ENCODE measurements around the gene RALBP1.
"Not testable (repeated sequence)": the region's sequence is repeated elsewhere in the genome, so short reads cannot be mapped to it uniquely, and the experiment has no call there.

- not testable (repeated sequence) for TF ChIP-seq CTCF (IDR thresholded peaks at IDR 0.05; ENCODE audit: low read length); EZH2 (optimal IDR thresholded peaks at IDR 0.05; ENCODE audit: low read depth, low read length); EZH2phosphoT487 (IDR thresholded peaks at IDR 0.05; ENCODE audit: low read length)
These were observed 9.5 kb downstream of the RALBP1 start for GRCh38 chr18:9484856-9485255.

Measured in MM.1S (cell line).